ENCODE data around the gene OR10J1. TPM values are rescaled to one million over a fixed set of nuclear protein-coding genes. Genes with fewer than 3 reads are reported as not detected.

OR10J1 gene
- total and polyA plus RNA-seq, 2 of the 8 experiments (the other 6 are each of a cell fraction or from before 2014, with no cell fraction given) = not detected

- no peaks in the 10 kb centered on the region for H3K36me3 ChIP-seq (ENCODE audit: control insufficient read depth in 2 of 4, insufficient read depth in 4 of 4, low read length in 3 of 4)
- no peak overlapping the region for H3K4me2 ChIP-seq (ENCODE audit: insufficient read depth in 1 of 2, low read depth in 2 of 2, low read length in 2 of 2)
- H3K27me3 ChIP-seq (replicated peaks in 1 of 4; ENCODE audit: control insufficient read depth in 3 of 4, extremely low read depth in 1 of 4, insufficient read depth in 3 of 4, low read length in 3 of 4) = no peaks in the 10 kb centered on the region
- H4K91ac ChIP-seq (replicated peaks; ENCODE audit: insufficient read length, low read length) = no peak overlapping the region
- H3K14ac ChIP-seq (ENCODE audit: insufficient read length) = no peak overlapping the region
- no peak overlapping the region for H2AFZ ChIP-seq (ENCODE audit: low read length)
- POLR2A ChIA-PET (ENCODE audit: partially characterized antibody) = no interaction called here
- no peak overlapping the region for H4K8ac ChIP-seq (ENCODE audit: extremely low read depth, insufficient read depth, low read length)
- no peak overlapping the region for H3K4ac ChIP-seq (replicated peaks; ENCODE audit: insufficient read length, low read depth, low read length)
- no peak overlapping the region for H3K56ac ChIP-seq (replicated peaks; ENCODE audit: insufficient read length, low read depth, low read length)
- H2AK5ac ChIP-seq (ENCODE audit: low read depth, low read length) = no peak overlapping the region
- peaks cover 69 to 76% of the 10 kb centered on the region in 2 experiments for H3K9me3 ChIP-seq (ENCODE audit: insufficient read depth in 2 of 2, low read depth in 1 of 2, low read length in 1 of 2)
- H2BK5ac ChIP-seq (ENCODE audit: low read depth, low read length) = no peak overlapping the region
- no peaks in the 10 kb centered on the region for H3K23me2 ChIP-seq (ENCODE audit: low read depth, low read length)
- no peak for FAIRE-seq
- H3K4me1 ChIP-seq (replicated peaks in 1 of 4; ENCODE audit: control insufficient read depth in 3 of 4, insufficient read depth in 4 of 4, low read length in 3 of 4) = no peaks in the 10 kb centered on the region
- CTCF ChIA-PET (ENCODE audit: partially characterized antibody) = no interaction called here
- H4K20me1 ChIP-seq (replicated peaks in 1 of 2; ENCODE audit: control insufficient read depth in 1 of 2, insufficient read depth in 2 of 2, low read length in 2 of 2) = no peaks in the 10 kb centered on the region
- H2BK120ac ChIP-seq (replicated peaks; ENCODE audit: low read depth, low read length) = no peak overlapping the region
- no peak overlapping the region for H3K18ac ChIP-seq (ENCODE audit: extremely low read depth, low read length)
- no peak overlapping the region for H3K23ac ChIP-seq (ENCODE audit: insufficient read length)
- no peak overlapping the region for H3K27ac ChIP-seq (ENCODE audit: low read depth, low read length)
- no peak overlapping the region for H3K4me3 ChIP-seq (ENCODE audit: extremely low read depth in 1 of 4, insufficient read depth in 2 of 4, low read depth in 3 of 4, low read length in 4 of 4)
- H3K9ac ChIP-seq (replicated peaks in 1 of 4; ENCODE audit: extremely low read depth in 1 of 4, low read depth in 3 of 4, low read length in 3 of 4) = no peak overlapping the region
- DNase-seq (ENCODE audit: low read depth in 1 of 2, low spot score in 2 of 2) = no peak
- no peak overlapping the region for H2BK20ac ChIP-seq (ENCODE audit: low read length)
- H4K5ac ChIP-seq (ENCODE audit: insufficient read length, low read depth, low read length) = no peak overlapping the region
- no peaks in the 10 kb centered on the region for H3K79me1 ChIP-seq (ENCODE audit: low read depth, low read length)
- H2BK15ac ChIP-seq (ENCODE audit: low read length) = no peak overlapping the region
- H2BK12ac ChIP-seq (ENCODE audit: low read depth, low read length) = no peak overlapping the region
- H3K79me2 ChIP-seq (ENCODE audit: control insufficient read depth in 1 of 2, insufficient read depth in 2 of 2, low read length in 2 of 2) = no peaks in the 10 kb centered on the region
- TF ChIP-seq CHD7 (IDR thresholded peaks at IDR 0.05; ENCODE audit: insufficient replicate concordance, low read length) (no peak), SUZ12 (IDR thresholded peaks at IDR 0.05; ENCODE audit: low read length) (no peak)
Observed at GRCh38 chr1:159444511-159444910, 5.0 kb downstream of the OR10J1 start.
